ENCODE measurements around the gene ANKIB1.
A peak's percentile ranks its signal among the peaks of the same experiment; 100 is the strongest.

The ANKIB1 gene

DNA sequence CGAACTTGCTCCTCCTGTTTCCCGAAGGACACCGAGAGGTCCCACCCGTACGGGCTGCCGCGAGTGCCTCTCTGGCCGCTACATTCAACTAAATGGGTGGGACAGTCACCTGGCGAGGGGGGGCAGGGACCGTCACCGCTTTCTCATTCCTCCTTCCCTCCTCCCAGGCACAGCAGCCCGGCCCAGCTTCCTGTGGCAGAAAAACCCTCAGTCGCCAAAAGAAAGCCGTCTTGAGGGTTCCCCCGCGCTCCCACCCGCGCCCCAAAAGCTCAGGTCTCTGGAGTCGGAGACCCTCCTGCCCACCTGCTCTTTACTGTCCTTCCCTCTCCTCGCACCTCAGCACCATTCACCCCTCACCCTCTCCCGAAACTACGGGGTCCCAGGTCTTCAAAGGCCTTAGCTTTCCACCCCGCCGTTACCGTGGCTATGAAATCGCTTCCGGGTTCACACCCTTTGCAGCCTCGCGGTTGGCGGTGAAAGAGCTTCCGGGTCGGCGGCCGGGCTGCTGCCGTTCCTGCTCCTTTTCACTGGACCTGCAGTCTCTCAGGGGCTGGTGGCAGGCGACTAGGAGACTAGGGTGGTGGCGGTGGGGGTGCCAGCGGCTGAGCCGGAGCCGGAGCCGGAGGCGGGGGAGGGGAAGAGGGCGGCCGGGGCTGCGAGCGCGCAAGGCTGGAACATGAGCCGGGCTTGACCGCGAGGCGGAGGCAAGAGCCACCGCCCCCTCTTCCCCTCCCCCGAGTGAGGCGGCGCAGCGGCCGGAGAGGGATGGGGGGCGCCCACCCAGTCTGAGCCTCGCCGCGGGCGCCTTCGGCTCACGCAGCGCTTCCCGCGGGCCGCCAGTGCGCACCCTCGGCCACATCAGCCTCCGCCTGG lies at the start of gene ANKIB1, which contains the start of gene KRIT1 (continued):
- TF ChIP-seq, protein P1, sequence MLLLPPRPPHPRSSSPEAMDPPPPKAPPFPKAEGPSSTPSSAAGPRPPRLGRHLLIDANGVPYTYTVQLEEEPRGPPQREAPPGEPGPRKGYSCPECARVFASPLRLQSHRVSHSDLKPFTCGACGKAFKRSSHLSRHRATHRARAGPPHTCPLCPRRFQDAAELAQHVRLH (tag by site-specific recombination; IDR thresholded peaks at IDR 0.05): peak; percentile 99
- TF ChIP-seq, protein P2, sequence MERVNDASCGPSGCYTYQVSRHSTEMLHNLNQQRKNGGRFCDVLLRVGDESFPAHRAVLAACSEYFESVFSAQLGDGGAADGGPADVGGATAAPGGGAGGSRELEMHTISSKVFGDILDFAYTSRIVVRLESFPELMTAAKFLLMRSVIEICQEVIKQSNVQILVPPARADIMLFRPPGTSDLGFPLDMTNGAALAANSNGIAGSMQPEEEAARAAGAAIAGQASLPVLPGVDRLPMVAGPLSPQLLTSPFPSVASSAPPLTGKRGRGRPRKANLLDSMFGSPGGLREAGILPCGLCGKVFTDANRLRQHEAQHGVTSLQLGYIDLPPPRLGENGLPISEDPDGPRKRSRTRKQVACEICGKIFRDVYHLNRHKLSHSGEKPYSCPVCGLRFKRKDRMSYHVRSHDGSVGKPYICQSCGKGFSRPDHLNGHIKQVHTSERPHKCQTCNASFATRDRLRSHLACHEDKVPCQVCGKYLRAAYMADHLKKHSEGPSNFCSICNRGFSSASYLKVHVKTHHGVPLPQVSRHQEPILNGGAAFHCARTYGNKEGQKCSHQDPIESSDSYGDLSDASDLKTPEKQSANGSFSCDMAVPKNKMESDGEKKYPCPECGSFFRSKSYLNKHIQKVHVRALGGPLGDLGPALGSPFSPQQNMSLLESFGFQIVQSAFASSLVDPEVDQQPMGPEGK (tag by site-specific recombination; IDR thresholded peaks at IDR 0.05): peak; percentile 65; the same call in 1 of the 2 replicates
- TF ChIP-seq ZXDB (tag by site-specific recombination; IDR thresholded peaks at IDR 0.05) (peak; percentile 92), OVOL3 (tag by site-specific recombination; IDR thresholded peaks at IDR 0.05) (0 out of 2 replicates have a peak, but pooled peaks have one; percentile 27), ZNF335 (tag by site-specific recombination; conservative IDR thresholded peaks at IDR 0.05) (peak; percentile 87), KLF1 (tag by site-specific recombination; IDR thresholded peaks at IDR 0.05) (0 out of 2 replicates have a peak, but pooled peaks have one; percentile 14)
- TF ChIP-seq, protein P3, sequence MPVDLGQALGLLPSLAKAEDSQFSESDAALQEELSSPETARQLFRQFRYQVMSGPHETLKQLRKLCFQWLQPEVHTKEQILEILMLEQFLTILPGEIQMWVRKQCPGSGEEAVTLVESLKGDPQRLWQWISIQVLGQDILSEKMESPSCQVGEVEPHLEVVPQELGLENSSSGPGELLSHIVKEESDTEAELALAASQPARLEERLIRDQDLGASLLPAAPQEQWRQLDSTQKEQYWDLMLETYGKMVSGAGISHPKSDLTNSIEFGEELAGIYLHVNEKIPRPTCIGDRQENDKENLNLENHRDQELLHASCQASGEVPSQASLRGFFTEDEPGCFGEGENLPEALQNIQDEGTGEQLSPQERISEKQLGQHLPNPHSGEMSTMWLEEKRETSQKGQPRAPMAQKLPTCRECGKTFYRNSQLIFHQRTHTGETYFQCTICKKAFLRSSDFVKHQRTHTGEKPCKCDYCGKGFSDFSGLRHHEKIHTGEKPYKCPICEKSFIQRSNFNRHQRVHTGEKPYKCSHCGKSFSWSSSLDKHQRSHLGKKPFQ (tag by site-specific recombination; IDR thresholded peaks at IDR 0.05): peak; percentile 27; the same call in 1 of the 2 replicates

DNA sequence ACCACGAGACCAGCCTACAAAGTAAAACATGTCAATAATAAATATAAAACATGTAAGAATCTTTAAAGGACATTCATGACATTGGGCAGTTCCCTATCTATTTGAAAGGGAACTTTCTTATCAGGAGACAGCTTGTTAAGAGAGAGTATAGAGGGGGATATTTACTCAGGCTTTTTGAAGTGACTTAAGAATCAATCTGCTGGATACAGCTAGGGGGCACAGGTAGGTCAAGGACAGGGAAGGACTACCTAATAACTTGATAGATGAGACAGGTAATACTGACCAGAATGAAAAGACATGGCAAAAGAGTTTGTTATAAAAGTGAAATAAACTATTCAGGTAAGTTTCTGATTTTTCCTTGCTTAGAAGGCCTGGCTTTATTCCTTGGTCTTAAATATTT lies 45.0 kb upstream of the ANKIB1 start:
- no peaks in the 10 kb centered on the region for H3K4me1 ChIP-seq (ENCODE audit: control insufficient read depth, insufficient read depth, low read length)
- no peak overlapping the region for H3K27ac ChIP-seq (ENCODE audit: extremely low read depth, low read depth, low read length)
- H3K36me3 ChIP-seq (ENCODE audit: control insufficient read depth in 2 of 2, insufficient read depth in 1 of 2, low read length in 2 of 2): peaks cover 17 to 35% of the 10 kb centered on the region in 2 experiments
- ChIA-PET CTCF (interaction anchor here (0.6 to 1.0 kb wide), 2 partner anchors 225 to 247 kb away, joined by 3 read pairs; partner anchors contain the start of gene GATAD1), POLR2A (no interaction called here)
- no peaks in the 10 kb centered on the region for H3K9me3 ChIP-seq (ENCODE audit: control insufficient read depth, insufficient read depth, low read depth, low read length)
- no peak for TF ChIP-seq ZNF404 (tag by site-specific recombination; IDR thresholded peaks at IDR 0.05)
- no peak for TF ChIP-seq GLIS2 (tag by site-specific recombination; IDR thresholded peaks at IDR 0.05)
- TF ChIP-seq MYNN (tag by site-specific recombination; IDR thresholded peaks at IDR 0.05; ENCODE audit: borderline replicate concordance): no peak
- TF ChIP-seq, protein P4, sequence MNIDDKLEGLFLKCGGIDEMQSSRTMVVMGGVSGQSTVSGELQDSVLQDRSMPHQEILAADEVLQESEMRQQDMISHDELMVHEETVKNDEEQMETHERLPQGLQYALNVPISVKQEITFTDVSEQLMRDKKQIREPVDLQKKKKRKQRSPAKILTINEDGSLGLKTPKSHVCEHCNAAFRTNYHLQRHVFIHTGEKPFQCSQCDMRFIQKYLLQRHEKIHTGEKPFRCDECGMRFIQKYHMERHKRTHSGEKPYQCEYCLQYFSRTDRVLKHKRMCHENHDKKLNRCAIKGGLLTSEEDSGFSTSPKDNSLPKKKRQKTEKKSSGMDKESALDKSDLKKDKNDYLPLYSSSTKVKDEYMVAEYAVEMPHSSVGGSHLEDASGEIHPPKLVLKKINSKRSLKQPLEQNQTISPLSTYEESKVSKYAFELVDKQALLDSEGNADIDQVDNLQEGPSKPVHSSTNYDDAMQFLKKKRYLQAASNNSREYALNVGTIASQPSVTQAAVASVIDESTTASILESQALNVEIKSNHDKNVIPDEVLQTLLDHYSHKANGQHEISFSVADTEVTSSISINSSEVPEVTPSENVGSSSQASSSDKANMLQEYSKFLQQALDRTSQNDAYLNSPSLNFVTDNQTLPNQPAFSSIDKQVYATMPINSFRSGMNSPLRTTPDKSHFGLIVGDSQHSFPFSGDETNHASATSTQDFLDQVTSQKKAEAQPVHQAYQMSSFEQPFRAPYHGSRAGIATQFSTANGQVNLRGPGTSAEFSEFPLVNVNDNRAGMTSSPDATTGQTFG (tag by site-specific recombination; IDR thresholded peaks at IDR 0.05; ENCODE audit: borderline replicate concordance): no peak
- no peak for TF ChIP-seq ZNF600 (tag by site-specific recombination; IDR thresholded peaks at IDR 0.05)
- no peak for TF ChIP-seq ZFHX2 (tag by site-specific recombination; conservative IDR thresholded peaks at IDR 0.05)
- TF ChIP-seq ZIC2 (tag by site-specific recombination; IDR thresholded peaks at IDR 0.05): no peak
- TF ChIP-seq ZNF76 (tag by site-specific recombination; IDR thresholded peaks at IDR 0.05; ENCODE audit: borderline replicate concordance, low read depth): no peak
- TF ChIP-seq ZNF610 (tag by site-specific recombination; IDR thresholded peaks at IDR 0.05; ENCODE audit: borderline replicate concordance): no peak
- no peak for TF ChIP-seq ZNF707 (tag by site-specific recombination; IDR thresholded peaks at IDR 0.05)
- no peak for TF ChIP-seq FEZF1 (tag by site-specific recombination; IDR thresholded peaks at IDR 0.05)
- TF ChIP-seq, protein P5, sequence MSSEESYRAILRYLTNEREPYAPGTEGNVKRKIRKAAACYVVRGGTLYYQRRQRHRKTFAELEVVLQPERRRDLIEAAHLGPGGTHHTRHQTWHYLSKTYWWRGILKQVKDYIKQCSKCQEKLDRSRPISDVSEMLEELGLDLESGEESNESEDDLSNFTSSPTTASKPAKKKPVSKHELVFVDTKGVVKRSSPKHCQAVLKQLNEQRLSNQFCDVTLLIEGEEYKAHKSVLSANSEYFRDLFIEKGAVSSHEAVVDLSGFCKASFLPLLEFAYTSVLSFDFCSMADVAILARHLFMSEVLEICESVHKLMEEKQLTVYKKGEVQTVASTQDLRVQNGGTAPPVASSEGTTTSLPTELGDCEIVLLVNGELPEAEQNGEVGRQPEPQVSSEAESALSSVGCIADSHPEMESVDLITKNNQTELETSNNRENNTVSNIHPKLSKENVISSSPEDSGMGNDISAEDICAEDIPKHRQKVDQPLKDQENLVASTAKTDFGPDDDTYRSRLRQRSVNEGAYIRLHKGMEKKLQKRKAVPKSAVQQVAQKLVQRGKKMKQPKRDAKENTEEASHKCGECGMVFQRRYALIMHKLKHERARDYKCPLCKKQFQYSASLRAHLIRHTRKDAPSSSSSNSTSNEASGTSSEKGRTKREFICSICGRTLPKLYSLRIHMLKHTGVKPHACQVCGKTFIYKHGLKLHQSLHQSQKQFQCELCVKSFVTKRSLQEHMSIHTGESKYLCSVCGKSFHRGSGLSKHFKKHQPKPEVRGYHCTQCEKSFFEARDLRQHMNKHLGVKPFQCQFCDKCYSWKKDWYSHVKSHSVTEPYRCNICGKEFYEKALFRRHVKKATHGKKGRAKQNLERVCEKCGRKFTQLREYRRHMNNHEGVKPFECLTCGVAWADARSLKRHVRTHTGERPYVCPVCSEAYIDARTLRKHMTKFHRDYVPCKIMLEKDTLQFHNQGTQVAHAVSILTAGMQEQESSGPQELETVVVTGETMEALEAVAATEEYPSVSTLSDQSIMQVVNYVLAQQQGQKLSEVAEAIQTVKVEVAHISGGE (tag by site-specific recombination; conservative IDR thresholded peaks at IDR 0.05; ENCODE audit: low read depth): no peak
- no peak overlapping the region for H3K4me3 ChIP-seq (ENCODE audit: low read depth, low read length)

Data from HEK293 (cell line).